Endometrium (tissue), 2 donors: ENCODE measurements around the gene OR6B1.
A peak's percentile ranks its signal among the peaks of the same experiment; 100 is the strongest.

Source experiments
- FAIRE-seq: peaks from 2 replicates; lab custom pipeline; 2012; peaks lifted over from hg19 to GRCh38; lab: Jason Lieb, UNC
- donor health status: control.
- donor health status: control.

The OR6B1 gene

DNA sequence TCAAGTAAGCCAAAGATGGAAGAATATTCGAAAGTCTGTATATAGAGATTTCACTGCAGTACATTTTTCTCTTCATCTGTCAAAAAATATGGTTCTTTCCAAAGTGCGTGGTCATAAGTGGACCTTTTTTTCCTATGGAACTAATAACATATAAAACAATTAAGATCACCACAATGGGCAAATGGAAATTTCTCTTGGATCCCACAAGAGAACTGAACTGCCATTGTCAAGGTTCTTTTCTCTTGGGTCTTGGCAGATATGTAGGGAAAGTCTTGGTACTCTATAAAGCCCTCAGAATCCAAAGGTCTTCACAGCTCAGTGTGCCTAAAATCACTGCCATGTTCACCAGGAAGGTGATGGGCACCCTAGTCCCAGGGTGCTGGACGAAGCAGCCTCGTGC is at the start of gene OR6B1:
OR6B1 (plus strand) TSS at position 301 of the 400 bp plus-strand sequence. CDS start 3,677 bp downstream, outside the sequence.
- FAIRE-seq = no peak

DNA sequence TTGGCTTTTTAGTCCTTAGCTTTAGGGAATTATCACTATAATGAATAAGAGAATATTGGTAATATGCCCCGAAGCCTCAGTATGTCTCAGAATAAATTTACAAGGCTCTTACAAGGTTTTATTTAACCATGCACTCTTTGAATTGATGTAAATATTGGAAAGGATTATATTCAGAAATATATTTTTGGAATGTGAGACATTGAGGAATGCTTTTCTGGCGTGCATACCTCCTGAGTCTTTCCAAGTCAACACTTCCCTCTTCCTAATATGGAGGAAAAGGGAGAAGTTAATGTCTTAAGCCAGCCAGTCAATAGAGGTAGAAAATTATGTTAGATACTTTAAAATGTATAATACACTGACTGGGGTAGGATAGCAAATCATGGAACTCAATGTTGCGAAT is 46.7 kb upstream of the OR6B1 start:
- no peak for FAIRE-seq

- FAIRE-seq = no peak
Observed at GRCh38 chr7:143954135-143954534, 46.0 kb upstream of the OR6B1 start.

- FAIRE-seq = peak; percentile 8
Observed at GRCh38 chr7:143954544-143954943, 45.6 kb upstream of the OR6B1 start, which contains the start of gene OR2F1. Gene OR2F1, plus strand, starts transcription at chr7:143954844. Its CDS starts 5,127 bp downstream, at chr7:143959971.

DNA sequence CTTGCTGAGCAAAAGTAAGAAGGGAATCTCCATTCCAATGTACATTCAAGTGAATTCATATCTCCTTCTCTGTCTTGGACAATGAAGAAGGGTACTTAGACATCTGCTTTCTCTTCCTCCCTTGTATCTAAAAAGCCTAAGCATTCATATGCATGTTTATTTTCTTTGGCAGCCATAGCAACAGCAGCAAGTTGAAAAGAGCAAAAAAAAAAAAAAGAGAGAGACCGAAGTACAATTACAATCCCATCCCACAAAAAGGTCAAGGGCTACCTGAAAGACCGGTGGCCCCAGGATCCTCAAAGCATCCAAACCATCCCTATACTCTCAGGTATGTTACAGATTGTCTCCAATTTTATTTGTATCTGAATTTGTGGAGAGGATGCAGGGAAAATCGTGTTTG is 41.3 kb upstream of the OR6B1 start:
- FAIRE-seq = no peak

DNA sequence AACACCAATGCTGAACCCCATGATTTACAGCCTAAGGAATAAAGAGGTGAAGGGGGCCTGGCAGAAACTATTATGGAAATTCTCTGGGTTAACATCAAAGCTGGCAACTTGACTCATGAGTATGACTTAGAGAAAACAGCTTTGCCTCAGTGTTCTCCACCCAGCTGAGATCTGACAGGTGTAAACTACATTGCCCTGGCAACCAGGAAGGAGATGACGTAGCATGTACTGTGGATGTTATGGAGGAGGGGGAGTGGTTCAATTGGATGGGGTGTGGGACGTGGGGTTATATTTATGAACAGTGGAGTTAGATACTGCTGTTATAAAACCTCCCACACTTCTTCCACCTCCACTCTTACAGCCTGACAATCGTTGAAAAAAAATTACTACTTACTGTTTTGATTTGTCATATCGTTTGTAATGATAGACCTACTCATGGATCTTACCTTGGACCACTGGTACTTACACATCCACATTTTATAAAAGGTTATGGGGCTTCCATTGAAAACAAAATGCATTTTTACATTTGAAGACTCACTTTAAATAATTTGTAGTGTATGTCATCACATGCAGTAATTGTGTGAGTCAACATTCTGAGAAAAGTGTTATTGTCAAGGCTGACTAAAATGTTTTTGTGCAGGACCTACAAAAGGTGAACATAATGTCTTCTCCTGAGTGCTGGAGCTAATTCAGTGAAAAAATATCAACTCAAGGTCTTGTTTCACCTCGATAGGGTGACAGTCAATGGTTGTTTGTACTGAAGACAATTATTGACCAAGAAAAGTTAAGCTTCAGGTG is 39.1 kb upstream of the OR6B1 start:
- FAIRE-seq = no peak

- no peak for FAIRE-seq
Observed at GRCh38 chr7:143965280-143965679, 34.8 kb upstream of the OR6B1 start.

DNA sequence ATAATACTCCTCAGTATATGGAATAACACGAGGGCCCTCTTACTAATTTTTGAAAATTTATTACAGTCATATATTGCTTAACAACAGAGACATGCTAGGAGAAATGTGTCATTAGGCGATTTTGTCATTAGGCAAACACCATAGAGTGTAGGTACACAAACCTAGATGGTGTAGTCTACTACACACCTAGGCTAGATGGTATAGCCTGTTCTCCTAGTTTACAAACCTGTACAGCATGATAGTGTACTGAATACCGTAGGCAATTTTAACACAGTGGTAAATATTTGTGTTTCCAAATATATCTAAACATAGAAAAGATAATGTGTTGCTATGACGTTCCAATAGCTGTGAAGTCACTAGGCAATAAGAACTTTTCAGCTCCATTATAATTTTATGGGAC is 32.7 kb upstream of the OR6B1 start:
- no peak for FAIRE-seq

DNA sequence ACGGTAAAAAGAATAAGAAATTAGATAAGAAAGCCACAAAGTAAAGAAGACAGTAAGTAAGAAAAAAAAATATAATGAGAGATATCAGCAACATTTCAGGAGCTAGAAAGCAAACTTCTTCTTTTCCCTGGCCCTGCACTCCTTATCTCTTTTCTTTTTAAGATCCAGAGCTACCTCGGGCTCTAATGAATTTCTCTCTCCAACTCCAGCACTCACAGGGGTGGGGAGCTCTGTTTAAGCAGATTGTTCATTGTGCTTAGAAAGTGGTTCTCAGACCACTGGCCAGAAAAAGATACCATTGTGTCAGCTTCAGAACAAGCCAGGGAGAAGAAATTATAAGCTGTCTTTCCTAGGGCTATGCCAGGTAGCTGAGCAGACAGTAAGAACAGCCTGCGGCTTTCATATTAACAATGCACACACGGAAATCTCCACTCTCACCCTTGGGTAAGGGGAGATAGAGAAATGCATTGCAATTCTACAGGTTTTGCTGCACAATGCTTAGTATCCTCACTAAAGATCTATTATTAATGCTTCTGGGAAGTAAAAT is 26.2 kb upstream of the OR6B1 start:
- no peak for FAIRE-seq

DNA sequence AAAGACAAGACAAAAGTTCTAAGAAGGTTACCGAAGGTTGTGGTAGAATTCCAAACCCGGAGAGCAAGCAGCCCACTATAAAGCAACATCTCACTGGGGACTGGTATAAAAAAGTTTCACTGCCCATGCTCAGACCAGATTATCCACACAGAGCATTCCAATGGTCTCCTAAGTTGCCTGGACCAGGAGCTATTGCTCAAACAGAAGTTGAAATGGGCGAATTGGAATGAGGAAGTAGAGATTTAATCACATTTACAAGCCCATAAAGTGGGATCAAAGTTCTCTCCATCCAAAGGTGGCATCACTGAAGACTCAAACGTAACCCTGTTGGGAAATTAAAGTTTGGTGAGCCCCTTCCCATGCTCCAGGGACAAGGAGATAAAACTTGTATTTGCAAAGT is 25.7 kb upstream of the OR6B1 start:
- FAIRE-seq = no peak

DNA sequence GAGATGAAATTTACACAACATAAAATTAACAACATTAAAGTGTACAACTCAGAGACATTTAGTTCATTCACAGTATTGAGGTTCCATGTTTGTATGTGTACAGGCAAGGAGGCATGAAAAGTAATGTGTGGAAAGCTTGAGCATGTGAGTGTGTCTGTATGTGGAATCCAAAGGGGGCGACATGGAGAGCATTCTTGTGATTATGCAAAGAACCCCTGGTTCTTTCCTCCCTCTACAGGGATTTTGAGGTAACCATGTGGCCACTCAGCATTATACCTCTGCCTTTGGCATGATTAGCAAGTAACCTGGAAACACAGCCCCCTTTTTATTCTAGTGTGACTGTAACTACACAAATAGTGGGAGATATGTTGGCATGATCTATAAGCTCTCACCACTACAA is 24.5 kb upstream of the OR6B1 start:
- FAIRE-seq = no peak

DNA sequence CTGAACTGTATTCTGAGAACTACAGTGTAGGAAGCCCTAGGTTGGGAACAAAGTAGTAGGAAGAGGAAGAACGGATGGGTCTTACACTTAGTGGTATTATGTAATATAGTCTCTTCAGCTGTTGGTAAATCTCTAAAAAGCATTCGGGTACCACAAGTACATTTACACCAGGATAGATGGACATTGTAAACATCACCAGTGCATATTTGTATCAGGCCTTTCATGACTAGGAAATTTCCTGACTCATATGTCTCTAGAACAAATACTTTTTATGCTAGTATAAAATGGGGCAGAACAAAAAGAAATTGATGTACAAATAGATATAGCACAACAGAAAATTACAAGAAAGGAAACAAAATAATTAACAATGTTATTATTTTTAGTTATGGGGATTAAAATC is 21.5 kb upstream of the OR6B1 start:
- FAIRE-seq = no peak

DNA sequence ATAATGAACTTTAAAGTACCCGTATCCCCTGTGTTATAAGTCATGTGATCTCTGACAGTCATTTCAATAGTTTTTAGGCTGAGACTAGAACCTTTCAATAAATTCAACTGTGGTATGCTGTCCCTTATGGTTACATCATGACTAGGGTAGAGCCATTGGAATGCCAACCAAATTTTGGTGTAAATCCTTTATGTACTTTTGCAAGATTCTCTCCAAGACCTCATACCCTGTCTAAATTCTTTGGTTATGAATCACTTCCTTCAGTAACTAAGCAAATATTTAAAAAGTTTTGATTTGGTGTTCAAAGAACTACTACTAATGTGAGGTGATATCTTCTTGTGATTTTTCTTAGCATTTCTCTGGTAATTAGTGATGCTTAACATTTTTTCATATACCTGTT is 20.8 kb upstream of the OR6B1 start:
- no peak for FAIRE-seq

DNA sequence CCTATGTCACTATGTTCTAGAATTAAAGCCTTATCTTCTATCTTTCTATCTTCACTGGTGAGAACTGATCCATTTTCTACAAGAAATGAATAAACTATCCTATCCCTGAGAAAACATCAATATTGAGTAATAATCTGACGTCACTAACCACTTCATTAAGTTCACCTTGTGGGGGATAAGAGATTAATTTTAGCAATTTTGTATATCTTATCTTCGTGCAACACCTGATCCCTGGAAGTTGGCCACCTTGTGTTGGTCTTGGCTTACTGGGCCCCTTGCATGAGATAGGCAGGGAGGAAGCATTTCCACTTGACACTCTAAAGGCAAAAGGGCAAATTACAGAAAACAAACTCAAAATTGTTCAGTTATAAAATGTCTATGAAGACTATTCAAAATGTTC is 20.1 kb upstream of the OR6B1 start:
- FAIRE-seq = no peak

DNA sequence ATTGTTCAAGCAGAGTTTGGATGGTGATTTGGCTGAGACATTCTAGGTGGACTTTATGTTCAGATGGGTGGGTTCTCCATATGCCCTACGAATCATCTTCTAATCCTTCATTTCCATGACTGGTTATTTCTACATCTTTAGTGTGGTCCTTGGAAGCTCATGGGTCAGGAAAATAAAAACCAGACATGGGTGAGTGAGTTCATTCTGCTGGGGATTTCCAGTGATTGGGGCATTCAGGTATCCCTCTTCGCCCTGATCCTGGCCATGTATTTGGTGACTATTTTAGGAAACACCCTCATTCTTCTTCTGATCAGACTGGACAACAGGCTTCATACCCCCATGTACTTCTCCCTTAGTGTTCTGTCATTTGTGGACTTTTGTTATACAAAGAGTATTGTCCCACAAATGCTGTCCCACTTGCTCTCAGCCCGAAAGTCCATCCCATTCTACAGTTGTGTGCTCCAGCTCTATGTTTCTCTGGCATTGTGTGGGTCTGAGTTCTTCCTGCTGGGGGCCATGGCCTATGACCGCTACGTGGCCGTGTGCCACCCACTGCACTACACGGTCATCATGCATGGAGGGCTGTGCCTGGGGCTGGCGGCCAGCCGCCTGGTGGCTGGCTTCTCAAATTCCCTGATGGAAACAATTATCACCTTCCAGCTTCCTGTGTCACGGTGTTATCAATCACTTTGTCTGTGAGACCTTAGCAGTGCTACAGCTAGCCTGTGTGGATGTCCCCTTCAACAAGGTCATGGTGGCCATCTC is 19.2 kb upstream of the OR6B1 start:
- FAIRE-seq = no peak

DNA sequence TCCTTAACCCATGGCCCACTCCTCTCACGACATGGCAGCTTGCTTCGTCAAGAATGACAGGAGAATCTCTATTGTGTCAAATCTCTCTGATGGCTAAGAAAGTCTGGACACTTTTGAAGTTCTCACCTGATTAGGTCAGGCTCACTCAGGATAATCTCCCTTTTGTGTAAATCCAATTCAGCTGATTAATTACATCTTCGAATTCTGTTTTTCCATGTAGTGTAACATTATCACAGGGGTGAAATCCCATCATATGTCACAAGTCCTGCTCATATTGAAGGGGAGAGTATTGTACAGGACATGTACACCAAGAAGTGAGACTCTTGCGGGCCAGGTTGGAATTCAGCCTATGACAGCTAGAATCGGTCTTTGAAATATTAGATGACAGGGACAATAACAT is 16.2 kb upstream of the OR6B1 start:
- FAIRE-seq = no peak

DNA sequence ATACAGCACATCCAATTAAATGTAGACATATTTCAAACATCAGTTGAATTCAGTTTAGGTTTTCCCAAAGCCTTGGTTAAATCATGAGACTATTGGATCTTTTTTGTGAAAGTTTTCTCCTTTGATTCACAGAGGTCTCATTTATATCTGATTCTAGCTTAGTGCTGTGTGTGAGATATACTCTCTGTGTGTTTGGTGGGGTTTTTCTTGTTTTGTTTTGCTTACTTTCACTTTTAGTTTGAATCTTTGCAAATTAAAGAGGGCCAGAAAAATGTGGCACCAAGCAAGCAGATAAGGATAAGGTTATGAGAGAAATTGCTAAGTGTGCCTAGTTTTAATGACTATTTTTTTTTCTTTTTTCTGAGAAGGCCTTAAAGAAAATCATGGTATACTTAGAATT is 12.6 kb upstream of the OR6B1 start:
- no peak for FAIRE-seq

GRCh38 chr7:143988976-143989745 is 11.0 kb upstream of the OR6B1 start:
- FAIRE-seq = peak; percentile 82

DNA sequence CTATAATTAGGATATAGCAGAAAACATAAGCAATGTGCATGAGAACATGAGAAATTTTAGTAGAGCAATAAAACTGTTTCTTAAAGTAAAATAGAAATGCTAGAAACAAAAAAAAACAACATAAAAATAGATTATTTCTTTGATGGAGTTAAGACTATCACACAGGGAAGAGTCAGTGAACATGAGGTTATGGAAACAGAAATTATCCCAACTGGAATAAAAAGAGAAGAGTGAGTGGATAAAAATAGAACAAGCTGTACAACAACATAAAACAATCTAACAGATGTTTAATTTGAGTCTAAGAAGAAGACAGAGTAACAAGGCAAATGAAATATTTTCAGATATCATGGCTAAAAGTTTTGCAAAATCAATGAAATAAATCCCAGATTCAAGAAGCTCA is 7.5 kb upstream of the OR6B1 start:
- peak; percentile 98 for FAIRE-seq

- FAIRE-seq = peak; percentile 68
Observed at GRCh38 chr7:143993924-143994323, 6.2 kb upstream of the OR6B1 start.

DNA sequence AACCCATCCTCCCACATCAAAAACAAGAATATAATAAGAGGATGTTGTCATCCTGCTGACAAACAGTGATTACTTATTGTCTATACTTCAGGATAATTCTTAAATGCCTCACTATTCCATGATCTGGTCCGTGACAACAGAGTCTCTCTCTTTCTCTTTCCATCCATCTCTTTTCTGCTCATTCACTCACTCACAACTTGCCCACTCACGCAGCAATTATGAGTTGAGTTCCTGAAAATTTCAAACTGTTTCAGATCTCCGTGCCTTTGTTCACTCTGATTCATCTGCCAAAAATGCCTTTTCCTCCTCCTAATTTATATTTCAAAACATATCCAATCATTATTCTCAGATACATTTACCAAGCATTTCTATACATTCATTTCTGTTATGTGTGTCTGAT is 1.4 kb downstream of the OR6B1 start:
- no peak for FAIRE-seq

DNA sequence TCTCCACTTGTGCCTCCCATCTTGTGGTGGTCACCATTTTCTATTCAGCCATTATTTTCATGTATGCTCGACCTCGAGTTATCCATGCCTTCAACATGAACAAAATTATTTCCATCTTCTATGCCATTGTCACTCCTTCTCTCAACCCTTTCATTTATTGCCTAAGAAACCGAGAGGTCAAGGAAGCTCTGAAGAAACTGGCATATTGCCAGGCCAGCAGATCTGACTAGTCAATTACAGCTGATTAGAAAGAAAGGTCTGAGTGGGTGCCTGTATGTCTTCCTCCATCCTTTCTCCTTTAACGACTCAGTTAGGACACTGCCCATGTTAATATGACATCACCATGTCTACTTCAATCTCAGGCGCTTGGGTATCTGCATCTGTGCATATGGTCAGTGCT is 4.6 kb downstream of the OR6B1 start:
- no peak for FAIRE-seq
